NB4 (cell line): ENCODE results near the gene FMN1.

Source experiments
- CTCF ChIP-seq: IDR thresholded peaks from one replicate; pipeline ENCODE4 v1.5.1; 2012; ENCODE audit warnings: low read depth, low read length
- MYC ChIP-seq: IDR thresholded peaks from 2 replicates; pipeline ENCODE4 v1.6.1; 2011; ENCODE audit warnings: low read depth, low read length
- POLR2A ChIP-seq: IDR thresholded peaks from 2 replicates; pipeline ENCODE4 v1.6.1; 2011; ENCODE audit warnings: mild to moderate bottlenecking; ENCODE audit not compliant: insufficient read length; ENCODE audit errors: extremely low read depth

GRCh38 chr15:32763295-32763694, 431.2 kb downstream of the FMN1 start:
- TF ChIP-seq POLR2A, result no peak
- no peak for TF ChIP-seq CTCF
- no peak for TF ChIP-seq MYC
